Measurements from ENCODE around the gene MAP4K2. TPM values are rescaled to one million over a fixed set of nuclear protein-coding genes. Genes with fewer than 3 reads are reported as not detected.

Gene MAP4K2
- polyA plus RNA-seq, 3 donors: 9.9 to 38.0 (median 12.6) TPM

- Mint-ChIP-seq H3K27me3 (ENCODE audit: low read depth in 3 of 3) (peaks cover 0 to 4% (median 1%) of the 10 kb centered on the region in 3 donors), H3K27ac (peak overlapping the region in 5 of 7 donors; percentile 71 to 97 (median 97)), H3K4me1 (peaks cover 35% of the 10 kb centered on the region), H3K9me3 (no peaks in the 10 kb centered on the region), H3K4me3 (peak overlapping the region; percentile 91 to 98), H3K36me3 (peaks cover 27 to 36% of the 10 kb centered on the region in 2 donors)
- DNase-seq: peak; percentile 73 to 76 (median 76)
- H3K4me2 ChIP-seq (replicated peaks; ENCODE audit: extremely low read depth, low read length, poor library complexity, severe bottlenecking): peak overlapping the region; percentile 99
- H3K4me1 ChIP-seq (ENCODE audit: control insufficient read depth in 1 of 2, insufficient read depth in 2 of 2, low read length in 2 of 2): peaks cover 32 to 48% of the 10 kb centered on the region in 2 donors
- no peaks in the 10 kb centered on the region for H3K27me3 ChIP-seq (ENCODE audit: control insufficient read depth in 2 of 2, insufficient read depth in 2 of 2, low read length in 2 of 2)
- H3K27ac ChIP-seq (ENCODE audit: low read depth in 1 of 2, low read length in 2 of 2): peak overlapping the region; percentile 83 to 84
- H3K36me3 ChIP-seq (replicated peaks in 1 of 2; ENCODE audit: control insufficient read depth in 1 of 2, insufficient read depth in 2 of 2, low read length in 2 of 2): peaks cover 18 to 32% of the 10 kb centered on the region in 2 donors
- H3K9ac ChIP-seq (ENCODE audit: insufficient read depth, low read length, poor library complexity, severe bottlenecking): peak overlapping the region; percentile 75
- no peaks in the 10 kb centered on the region for H3K9me3 ChIP-seq (replicated peaks in 1 of 2; ENCODE audit: control insufficient read depth in 1 of 2, insufficient read depth in 1 of 2, low read length in 2 of 2)
- peaks cover 46% of the 10 kb centered on the region for H4K20me1 ChIP-seq (ENCODE audit: insufficient read depth, low read length)
- peak overlapping the region; percentile 91 for H2AFZ ChIP-seq (ENCODE audit: insufficient read depth, low read depth, low read length, poor library complexity, severe bottlenecking)
- TF ChIP-seq, protein P1, sequence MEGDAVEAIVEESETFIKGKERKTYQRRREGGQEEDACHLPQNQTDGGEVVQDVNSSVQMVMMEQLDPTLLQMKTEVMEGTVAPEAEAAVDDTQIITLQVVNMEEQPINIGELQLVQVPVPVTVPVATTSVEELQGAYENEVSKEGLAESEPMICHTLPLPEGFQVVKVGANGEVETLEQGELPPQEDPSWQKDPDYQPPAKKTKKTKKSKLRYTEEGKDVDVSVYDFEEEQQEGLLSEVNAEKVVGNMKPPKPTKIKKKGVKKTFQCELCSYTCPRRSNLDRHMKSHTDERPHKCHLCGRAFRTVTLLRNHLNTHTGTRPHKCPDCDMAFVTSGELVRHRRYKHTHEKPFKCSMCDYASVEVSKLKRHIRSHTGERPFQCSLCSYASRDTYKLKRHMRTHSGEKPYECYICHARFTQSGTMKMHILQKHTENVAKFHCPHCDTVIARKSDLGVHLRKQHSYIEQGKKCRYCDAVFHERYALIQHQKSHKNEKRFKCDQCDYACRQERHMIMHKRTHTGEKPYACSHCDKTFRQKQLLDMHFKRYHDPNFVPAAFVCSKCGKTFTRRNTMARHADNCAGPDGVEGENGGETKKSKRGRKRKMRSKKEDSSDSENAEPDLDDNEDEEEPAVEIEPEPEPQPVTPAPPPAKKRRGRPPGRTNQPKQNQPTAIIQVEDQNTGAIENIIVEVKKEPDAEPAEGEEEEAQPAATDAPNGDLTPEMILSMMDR (IDR thresholded peaks at IDR 0.05): peak; percentile 82
- H3K4me3 ChIP-seq (replicated peaks in 1 of 3; ENCODE audit: low read depth in 2 of 3, low read length in 3 of 3): peak overlapping the region; percentile 71 to 95 (median 91)
- WGBS (ENCODE audit: insufficient coverage): under 1% methylated on average over 48 of the region's 58 CpGs
- intact Hi-C loops (cut with micrococcal nuclease): no loop called here
- H3K79me2 ChIP-seq (ENCODE audit: insufficient read depth, low read length): peaks cover 52% of the 10 kb centered on the region
Observed at GRCh38 chr11:64742889-64743590, 60.0 kb downstream of the MAP4K2 start.

DNA sequence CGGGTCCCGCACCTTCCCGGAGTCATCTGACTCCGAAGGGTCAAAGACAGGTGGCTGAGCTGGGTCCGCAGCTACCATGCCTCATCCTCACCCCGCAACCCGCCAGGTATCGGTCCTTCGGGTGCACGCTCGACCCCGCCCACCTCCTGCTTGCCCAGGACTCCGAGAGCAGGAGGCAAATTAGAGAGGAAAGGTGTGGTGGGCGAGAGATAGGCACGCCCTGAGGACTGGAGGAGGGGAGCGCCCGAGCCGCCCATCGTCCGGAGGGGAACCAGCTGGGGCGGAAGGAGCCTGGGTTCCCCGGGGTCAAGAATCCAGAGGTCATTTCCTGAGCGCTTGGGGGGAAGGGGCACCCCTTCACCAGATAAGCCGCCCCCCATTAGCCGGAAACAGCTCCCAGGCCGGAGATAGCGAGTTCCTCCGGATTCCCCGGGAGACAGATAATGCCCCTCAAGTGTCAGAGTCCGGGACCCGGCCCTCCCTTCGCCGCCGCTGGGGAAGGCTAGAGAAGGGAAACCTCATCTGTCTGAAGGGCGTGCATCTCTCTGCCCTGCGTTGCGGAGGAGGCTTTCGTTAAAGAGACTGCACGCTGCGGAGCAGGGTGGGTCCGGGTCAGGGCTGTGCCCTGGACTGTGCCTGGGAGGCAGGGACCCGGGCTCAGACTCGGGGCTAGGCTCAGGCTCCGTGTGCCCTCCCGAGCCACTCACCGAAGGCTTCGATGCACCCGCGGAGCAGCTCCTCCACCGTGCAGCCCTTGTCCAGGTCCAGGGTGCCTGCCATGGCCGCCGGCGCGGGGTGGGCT is 60.7 kb downstream of the MAP4K2 start:
- peak overlapping the region; percentile 31 to 77 (median 68) for H3K27ac Mint-ChIP-seq
- intact Hi-C loops (cut with micrococcal nuclease): no loop called here
- Histone ChIP-seq H2AFZ (ENCODE audit: insufficient read depth, low read depth, low read length, poor library complexity, severe bottlenecking) (peak overlapping the region; percentile 91), H3K4me2 (replicated peaks; ENCODE audit: extremely low read depth, low read length, poor library complexity, severe bottlenecking) (peak overlapping the region; percentile 99), H3K9me3 (replicated peaks in 1 of 2; ENCODE audit: control insufficient read depth in 1 of 2, insufficient read depth in 1 of 2, low read length in 2 of 2) (no peaks in the 10 kb centered on the region), H3K4me1 (ENCODE audit: control insufficient read depth in 1 of 2, insufficient read depth in 2 of 2, low read length in 2 of 2) (peaks cover 32 to 48% of the 10 kb centered on the region in 2 donors), H3K27ac (ENCODE audit: low read depth in 1 of 2, low read length in 2 of 2) (peak overlapping the region in 1 of 2 donors; percentile 83), H4K20me1 (ENCODE audit: insufficient read depth, low read length) (peaks cover 53% of the 10 kb centered on the region), H3K27me3 (ENCODE audit: control insufficient read depth in 2 of 2, insufficient read depth in 2 of 2, low read length in 2 of 2) (no peaks in the 10 kb centered on the region), H3K79me2 (ENCODE audit: insufficient read depth, low read length) (peaks cover 60% of the 10 kb centered on the region), H3K9ac (ENCODE audit: insufficient read depth, low read length, poor library complexity, severe bottlenecking) (peak overlapping the region; percentile 75), H3K4me3 (replicated peaks in 1 of 3; ENCODE audit: low read depth in 2 of 3, low read length in 3 of 3) (peak overlapping the region; percentile 71 to 95 (median 91)), H3K36me3 (replicated peaks in 1 of 2; ENCODE audit: control insufficient read depth in 1 of 2, insufficient read depth in 2 of 2, low read length in 2 of 2) (peaks cover 21 to 40% of the 10 kb centered on the region in 2 donors)
- H3K36me3 Mint-ChIP-seq: peaks cover 33 to 44% of the 10 kb centered on the region in 2 donors
- H3K27me3 Mint-ChIP-seq (ENCODE audit: low read depth in 3 of 3): peaks cover 0 to 4% (median 1%) of the 10 kb centered on the region in 3 donors
- no peaks in the 10 kb centered on the region for H3K9me3 Mint-ChIP-seq
- H3K4me1 Mint-ChIP-seq: peaks cover 35% of the 10 kb centered on the region
- TF ChIP-seq, protein P1 (IDR thresholded peaks at IDR 0.05): no peak
- DNase-seq: peak in 1 of 3 donors; percentile 12
- H3K4me3 Mint-ChIP-seq: peak overlapping the region; percentile 87 to 91
- 10% methylated on average over 47 of the region's 54 CpGs for WGBS (ENCODE audit: insufficient coverage)

All from CD14-positive monocyte (primary cell).